ENCODE results near the gene PREP.

DNA sequence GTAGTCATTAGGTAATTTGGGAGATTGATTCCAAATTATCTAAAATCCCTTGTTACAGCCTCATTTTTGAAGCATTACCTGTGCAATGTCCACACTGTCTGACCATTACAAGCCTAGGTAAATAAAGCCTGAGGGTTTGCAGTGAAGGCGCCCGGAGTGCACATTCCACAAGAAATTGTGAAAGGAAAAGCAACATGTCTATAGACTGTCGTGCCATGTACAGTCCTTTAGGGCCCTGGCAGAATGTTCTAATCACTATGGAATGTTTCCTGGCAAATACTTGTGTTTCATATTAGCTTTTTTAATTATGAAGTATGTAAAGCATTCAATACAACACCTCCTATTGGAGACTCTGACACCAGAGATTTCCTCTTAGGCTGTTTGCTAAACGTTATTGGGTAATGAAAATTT lies 28.9 kb downstream of the PREP start:
- no peak for TF ChIP-seq CTCF (IDR thresholded peaks at IDR 0.05)
- TF ChIP-seq POLR2A (IDR thresholded peaks at IDR 0.05): no peak
